Kidney (tissue), 14 donors: ENCODE measurements around the gene CENPC. TPM values are rescaled to one million over a fixed set of nuclear protein-coding genes. Genes with fewer than 3 reads are reported as not detected.
A peak's percentile ranks its signal among the peaks of the same experiment; 100 is the strongest.

Experiments
- DNase-seq, 5 donors: peaks; one replicate each; pipeline ENCODE4 v3.0.0-alpha.2; 2013 to 2020
- FAIRE-seq: peaks from 2 replicates; lab custom pipeline; 2012; peaks lifted over from hg19 to GRCh38; lab: Jason Lieb, UNC
- H3K27ac ChIP-seq, 2 donors: one replicate each; pipeline ENCODE4 v1.7.0; 2013; ENCODE audit warnings: low read depth in 2 of 2, low read length in 2 of 2, inconsistent platforms in 1 of 2
- H3K27me3 ChIP-seq: one replicate; pipeline ENCODE4 v1.7.1; 2013; ENCODE audit warnings: low read length, inconsistent platforms; ENCODE audit not compliant: control insufficient read depth, insufficient read depth
- H3K36me3 ChIP-seq, 3 donors: one replicate each; pipeline versions ENCODE4 v1.7.0 to v1.7.1; 2013; ENCODE audit warnings: low read length in 3 of 3, control low read depth in 1 of 3, inconsistent platforms in 1 of 3; ENCODE audit not compliant: insufficient read depth in 3 of 3, control insufficient read depth in 2 of 3
- H3K4me1 ChIP-seq, 3 donors: one replicate each; pipeline versions ENCODE4 v1.7.0 to v1.7.1; 2013; ENCODE audit warnings: low read length in 3 of 3, inconsistent platforms in 1 of 3, low read depth in 1 of 3; ENCODE audit not compliant: control insufficient read depth in 2 of 3, insufficient read depth in 2 of 3
- H3K4me3 ChIP-seq, 3 donors: one replicate each; pipeline versions ENCODE4 v1.7.0 to v1.8.1; 2013; ENCODE audit warnings: low read length in 3 of 3, control low read depth in 1 of 3, inconsistent platforms in 1 of 3
- H3K9ac ChIP-seq, 3 donors: one replicate each; pipeline versions ENCODE4 v1.7.0 to v1.7.1; 2013; ENCODE audit warnings: low read length in 3 of 3, control low read depth in 1 of 3, inconsistent platforms in 1 of 3
- H3K9me3 ChIP-seq, 3 donors: one replicate each; pipeline versions ENCODE4 v1.7.0 to v1.7.1; 2013; ENCODE audit warnings: low read length in 3 of 3, control low read depth in 1 of 3, inconsistent platforms in 1 of 3; ENCODE audit not compliant: control insufficient read depth in 2 of 3, insufficient read depth in 1 of 3
- CTCF ChIP-seq: IDR thresholded peaks from 3 replicates; pipeline ENCODE4 v1.5.1; 2012; ENCODE audit warnings: mild to moderate bottlenecking, moderate library complexity, borderline replicate concordance; ENCODE audit not compliant: insufficient read depth; ENCODE audit errors: extremely low read depth
- intact Hi-C: fragments of 100-400 bp; cut with DNase I; formaldehyde crosslinking; loops from one replicate; pipeline ENCODE4 v1.11.1; 2022
- polyA plus RNA-seq: library from polyadenylated mRNA; stranded (reverse); fragments of 350-450 nt; fragmentation: Illumina TruSeq; extraction: RNeasy Lipid Tissue Mini Kit (QIAGEN cat#74804); gene quantifications from one replicate; pipeline ENCODE4 v1.2.3, GENCODE V29; 2014; ENCODE audit warnings: low read depth, low replicate concordance; ENCODE audit not compliant: insufficient read depth
- total RNA-seq: library from RNA; stranded (reverse); fragmentation: NEBNext Ultra II Directional; extraction: Animal tissue kit (Norgen Biotek cat#: 25700); gene quantifications from one replicate; pipeline ENCODE4 v1.2.1, GENCODE V29; 2021
- donor health status: control.
- donor health status: control.
- donor health status: control.
- donor health status: control.
- donor health status: control.
- donor health status: DM: yes; HTN: yes; CAD: no.
- donor health status: Normal renal cell carcinoma (clear cell type).

The CENPC gene
- total and polyA plus RNA-seq, 2 donors from 2014 or later = 4.6 to 24.7 TPM

- no peak for DNase-seq
- intact Hi-C loops = no loop called here
- Histone ChIP-seq H3K36me3 (peaks cover 3 to 34% (median 22%) of the 10 kb centered on the region in 3 donors), H3K9me3 (no peaks in the 10 kb centered on the region), H3K9ac (no peak overlapping the region), H3K4me1 (no peaks in the 10 kb centered on the region), H3K27ac (no peak overlapping the region), H3K27me3 (no peaks in the 10 kb centered on the region), H3K4me3 (no peak overlapping the region)
- no peak for FAIRE-seq
- no peak for TF ChIP-seq CTCF
Observed at GRCh38 chr4:67475155-67475554, 70.1 kb downstream of the CENPC start.

GRCh38 chr4:67470871-67471270, 74.4 kb downstream of the CENPC start:
- Histone ChIP-seq H3K4me3 (no peak overlapping the region), H3K27me3 (no peaks in the 10 kb centered on the region), H3K4me1 (no peaks in the 10 kb centered on the region), H3K27ac (no peak overlapping the region), H3K9me3 (no peaks in the 10 kb centered on the region), H3K36me3 (peaks cover 2 to 27% (median 12%) of the 10 kb centered on the region in 3 donors), H3K9ac (no peak overlapping the region)
- no peak for TF ChIP-seq CTCF
- DNase-seq = peak in 1 of 5 donors; percentile 7
- FAIRE-seq = no peak
- intact Hi-C loops = no loop called here

- intact Hi-C loops = no loop called here
- Histone ChIP-seq H3K9ac (no peak overlapping the region), H3K27me3 (no peaks in the 10 kb centered on the region), H3K9me3 (no peaks in the 10 kb centered on the region), H3K27ac (no peak overlapping the region), H3K4me3 (no peak overlapping the region), H3K4me1 (no peaks in the 10 kb centered on the region), H3K36me3 (peaks cover 2 to 20% (median 8%) of the 10 kb centered on the region in 3 donors)
- FAIRE-seq (no peak), DNase-seq (no peak)
- TF ChIP-seq CTCF = no peak
Observed at GRCh38 chr4:67468830-67469229, 76.5 kb downstream of the CENPC start.

GRCh38 chr4:67466751-67467150, 78.6 kb downstream of the CENPC start:
- no peak overlapping the region for H3K9ac ChIP-seq
- H3K9me3 ChIP-seq = no peaks in the 10 kb centered on the region
- FAIRE-seq (no peak), DNase-seq (no peak)
- no peaks in the 10 kb centered on the region for H3K4me1 ChIP-seq
- peaks cover 2 to 13% (median 3%) of the 10 kb centered on the region in 3 donors for H3K36me3 ChIP-seq
- H3K27me3 ChIP-seq = no peaks in the 10 kb centered on the region
- no peak overlapping the region for H3K4me3 ChIP-seq
- TF ChIP-seq CTCF = no peak
- intact Hi-C loops = no loop called here
- no peak overlapping the region for H3K27ac ChIP-seq
